ENCODE results near the gene EXOC4.

Gene EXOC4

DNA sequence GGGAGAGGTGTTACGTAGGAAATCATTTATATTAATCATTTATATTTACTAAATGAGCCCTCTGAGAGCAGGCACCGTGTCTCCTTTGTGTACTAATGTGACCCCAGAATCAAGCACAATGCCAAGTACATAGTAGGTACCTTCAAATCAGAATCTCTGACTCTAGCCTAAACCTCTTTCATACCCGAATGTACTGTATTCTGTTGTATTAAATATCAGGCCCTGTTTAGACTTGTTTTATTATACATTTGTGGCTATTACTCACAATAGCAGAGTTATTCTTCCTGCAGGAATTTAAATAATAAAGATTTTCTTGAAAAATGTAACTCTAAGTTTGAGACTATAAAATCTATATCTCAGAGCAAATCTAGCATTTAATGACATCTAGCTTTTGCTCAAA lies 297.3 kb downstream of the EXOC4 start:
- no peak for DNase-seq

GRCh38 chr7:133550811-133551210 lies 297.9 kb downstream of the EXOC4 start:
- DNase-seq = no peak

GRCh38 chr7:133551466-133551865 lies 298.6 kb downstream of the EXOC4 start:
- no peak for DNase-seq

DNA sequence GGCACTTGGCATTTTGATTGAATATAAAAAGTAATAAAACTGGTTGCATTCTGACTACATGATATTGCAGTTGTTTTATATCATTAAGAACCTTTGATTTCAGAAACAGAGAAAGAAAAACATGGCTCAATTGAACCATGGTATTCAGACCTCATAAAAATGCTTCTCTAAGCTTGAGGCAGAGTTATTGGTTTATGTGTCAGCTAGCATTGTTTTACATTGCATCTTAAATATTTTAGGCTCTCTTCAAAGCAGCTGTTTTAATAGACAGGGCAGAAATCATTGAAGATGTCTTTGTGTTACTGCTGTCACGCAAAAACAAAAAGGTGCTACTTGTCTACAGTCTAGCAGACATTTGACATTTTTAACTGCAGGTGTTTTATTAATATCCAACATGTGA lies 299.2 kb downstream of the EXOC4 start:
- DNase-seq = no peak

DNA sequence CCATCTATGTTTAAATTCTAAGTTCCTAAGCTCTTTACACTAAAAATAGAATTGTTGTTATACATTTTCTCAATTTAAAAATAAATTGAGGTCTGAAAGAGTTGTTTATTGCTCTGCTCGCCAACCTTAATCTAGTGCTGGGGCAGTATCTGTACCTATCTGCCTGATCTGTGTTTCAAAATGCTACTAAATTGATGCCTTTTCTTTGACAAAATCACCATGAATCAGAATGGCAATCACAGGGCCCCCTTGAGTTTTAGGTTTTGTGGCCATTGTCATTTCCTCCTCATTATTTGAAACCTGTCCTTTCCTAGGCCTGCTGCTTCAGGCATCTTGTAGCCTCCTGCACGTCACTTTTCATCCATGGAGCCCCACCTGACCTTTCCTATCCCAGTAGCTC lies 301.5 kb downstream of the EXOC4 start:
- no peak for DNase-seq

GRCh38 chr7:133556048-133556447 lies 303.2 kb downstream of the EXOC4 start:
- no peak for DNase-seq

DNA sequence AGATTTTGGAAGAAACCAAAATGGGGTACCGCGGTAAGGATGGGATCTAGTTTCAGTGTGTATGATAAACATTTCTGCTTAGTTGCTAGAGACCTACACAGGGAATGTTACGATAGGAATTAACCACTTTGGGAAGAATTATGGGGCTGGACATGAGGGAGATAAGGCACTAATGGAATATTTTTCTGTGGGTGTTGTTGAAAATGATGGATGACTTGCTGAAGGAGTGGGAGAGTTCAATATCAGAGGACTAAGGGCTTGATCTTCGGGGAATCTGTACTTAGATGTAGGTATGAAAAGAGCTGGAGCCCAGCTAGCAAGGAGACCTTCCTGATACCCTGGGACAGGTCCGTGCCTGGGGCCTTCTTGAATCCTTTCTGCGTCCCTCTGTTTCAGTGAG lies 303.7 kb downstream of the EXOC4 start:
- no peak for DNase-seq

GRCh38 chr7:133560900-133561299 lies 308.0 kb downstream of the EXOC4 start:
- DNase-seq = no peak

DNA sequence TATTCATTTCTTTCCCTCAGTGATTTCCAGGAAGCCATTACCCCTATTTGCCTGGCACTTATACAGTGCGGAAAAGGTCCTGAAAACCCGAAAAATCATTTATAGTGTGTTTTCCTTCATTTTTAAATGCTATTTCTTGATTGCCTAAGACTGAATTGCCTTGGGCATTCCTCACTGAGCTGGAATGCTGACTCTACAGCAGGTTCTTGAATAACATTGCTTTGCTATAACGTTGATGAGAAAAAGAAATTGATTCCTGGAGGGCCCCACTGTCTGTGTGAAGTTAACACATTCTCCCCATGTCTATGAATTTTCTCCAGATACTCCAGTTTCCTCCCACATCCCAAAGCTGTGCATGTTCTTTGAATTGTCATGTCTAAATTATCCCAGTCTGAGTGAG lies 308.5 kb downstream of the EXOC4 start:
- DNase-seq = no peak

- no peak for DNase-seq
Observed at GRCh38 chr7:133562621-133563020, 309.7 kb downstream of the EXOC4 start.

DNA sequence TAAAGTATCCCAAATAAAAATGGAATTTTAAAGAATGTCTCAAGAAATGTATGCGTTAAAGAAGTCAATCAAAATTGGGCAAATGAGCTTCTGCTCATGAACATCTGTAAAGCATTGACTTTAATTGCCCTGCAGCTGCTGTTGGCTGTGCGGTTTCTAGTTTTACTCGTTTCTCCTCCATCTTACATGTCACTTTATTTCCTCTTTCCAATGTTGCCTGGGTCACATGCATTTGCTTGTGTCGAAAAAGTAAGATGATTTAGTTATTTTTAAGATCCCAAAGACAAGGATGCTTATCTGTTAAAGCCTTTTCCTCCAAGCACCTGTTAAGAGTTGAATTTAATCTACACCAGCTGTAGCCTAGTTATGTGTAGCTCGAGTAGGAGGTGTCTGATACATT lies 310.4 kb downstream of the EXOC4 start:
- no peak for DNase-seq

DNA sequence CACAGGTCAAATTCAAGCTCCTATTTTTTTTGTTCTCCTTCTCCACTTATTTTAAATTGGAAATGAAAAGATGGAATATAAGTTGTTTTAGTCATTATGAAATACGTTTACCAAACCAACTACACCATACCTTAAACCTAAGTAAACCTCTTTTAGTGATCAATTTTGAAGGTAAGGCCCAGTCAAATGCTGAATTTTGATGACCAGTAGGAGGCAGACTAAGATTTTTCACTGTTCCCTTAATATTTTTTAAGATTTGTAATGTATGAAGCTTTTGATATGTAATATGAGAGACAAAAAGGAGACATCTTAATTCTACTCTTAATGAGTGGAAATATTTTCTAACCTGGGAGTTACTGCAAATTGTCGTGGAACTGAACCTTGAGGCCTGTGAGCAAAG lies 311.6 kb downstream of the EXOC4 start:
- DNase-seq = no peak

GRCh38 chr7:133568544-133568943 lies 315.7 kb downstream of the EXOC4 start:
- no peak for DNase-seq

- no peak for DNase-seq
Observed at GRCh38 chr7:133570321-133570720, 317.4 kb downstream of the EXOC4 start.

DNA sequence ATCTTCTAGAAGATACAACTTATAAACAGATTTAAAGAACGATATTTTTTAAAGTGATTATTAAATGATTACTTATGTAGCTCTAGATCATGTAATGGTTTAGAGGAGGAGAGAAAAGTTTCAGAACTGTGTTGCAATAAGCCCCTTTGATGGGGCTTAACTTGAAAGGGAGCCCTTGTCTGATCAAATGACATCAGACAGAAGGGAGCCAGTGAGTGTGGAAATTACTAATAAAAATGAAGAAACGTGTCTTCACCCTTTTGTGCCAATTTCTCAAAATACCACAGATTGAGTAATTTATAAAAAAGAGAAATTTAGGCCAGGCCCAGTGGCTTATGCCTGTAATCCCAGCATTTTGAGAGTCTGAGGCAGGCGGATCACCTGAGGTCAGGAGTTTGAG lies 318.2 kb downstream of the EXOC4 start:
- DNase-seq = no peak

DNA sequence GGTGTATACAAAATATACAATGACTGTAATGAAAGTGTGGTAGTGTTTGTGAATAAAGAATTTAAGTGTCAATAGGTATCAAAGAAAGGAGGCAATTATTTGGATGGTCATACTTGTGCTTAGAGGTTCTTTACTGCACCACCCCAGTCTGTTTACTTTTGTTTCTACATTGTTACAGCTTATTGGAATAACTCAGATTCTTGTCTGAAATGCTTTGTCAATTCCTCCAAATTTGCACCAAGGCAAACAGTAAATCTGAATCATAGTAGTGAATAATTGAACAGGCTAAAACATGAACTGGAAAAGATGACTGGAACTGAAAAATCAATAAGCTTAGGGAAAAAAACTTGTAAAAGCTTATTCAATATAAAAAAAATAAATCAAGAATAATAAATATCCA lies 319.2 kb downstream of the EXOC4 start:
- no peak for DNase-seq

GRCh38 chr7:133572843-133573242 lies 320.0 kb downstream of the EXOC4 start:
- DNase-seq = no peak

DNA sequence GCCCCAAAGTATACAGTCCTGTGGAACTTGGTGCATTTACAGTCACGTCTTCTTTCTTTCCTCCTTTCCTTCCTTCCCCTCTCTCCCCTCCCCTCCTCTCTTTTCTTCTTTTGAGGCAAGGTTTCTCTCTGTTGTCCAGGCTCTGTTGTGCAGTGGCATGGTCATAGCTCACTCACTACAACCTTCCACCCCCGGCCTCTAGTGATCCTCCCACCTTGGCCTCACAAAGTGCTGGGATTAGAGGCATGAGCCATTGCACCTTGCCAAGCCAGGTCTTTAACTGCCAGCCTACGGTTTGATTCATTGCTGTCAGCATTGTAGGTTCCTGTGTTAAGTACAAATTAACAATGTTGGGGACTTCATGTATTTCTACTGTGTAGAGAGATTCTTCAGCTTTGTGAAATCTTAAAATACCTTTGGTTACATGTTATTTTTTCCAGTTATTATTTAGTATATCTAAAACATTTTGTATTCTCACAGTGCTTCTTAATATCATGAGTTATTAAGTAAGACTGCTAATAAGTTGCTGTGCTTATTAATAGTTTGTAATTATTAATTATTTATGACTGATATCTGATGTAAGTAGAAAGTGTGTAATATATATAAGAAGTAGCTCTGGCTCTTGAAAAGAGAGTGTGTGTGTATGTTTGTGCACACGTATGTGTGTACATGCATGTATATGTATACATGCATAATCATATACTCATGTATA lies 320.8 kb downstream of the EXOC4 start:
- DNase-seq = no peak

GRCh38 chr7:133575726-133576440 lies 323.0 kb downstream of the EXOC4 start:
- DNase-seq = no peak

GRCh38 chr7:133576612-133577168 lies 323.8 kb downstream of the EXOC4 start:
- no peak for DNase-seq

- no peak for DNase-seq
Observed at GRCh38 chr7:133582766-133583523, 330.1 kb downstream of the EXOC4 start.

GRCh38 chr7:133583545-133584171 lies 330.8 kb downstream of the EXOC4 start:
- no peak for DNase-seq

Data from activated gamma-delta T cell treated with Interleukin-2 at 50 U/mL for 16 hours (primary cell).